Hematopoietic multipotent progenitor cell treated with erythropoietin and hydrocortisone succinate and interleukin-3 and kit ligand, for 17 days (in vitro differentiated cells): ENCODE measurements around the gene SDR39U1.
"Not testable (repeated sequence)": the region's sequence is repeated elsewhere in the genome, so short reads cannot be mapped to it uniquely, and the experiment has no call there.

Experiments
- DNase-seq: peaks from one replicate; pipeline ENCODE4 v3.0.0-alpha.2; 2015; ENCODE audit warnings: low spot score

SDR39U1 gene, protein sequence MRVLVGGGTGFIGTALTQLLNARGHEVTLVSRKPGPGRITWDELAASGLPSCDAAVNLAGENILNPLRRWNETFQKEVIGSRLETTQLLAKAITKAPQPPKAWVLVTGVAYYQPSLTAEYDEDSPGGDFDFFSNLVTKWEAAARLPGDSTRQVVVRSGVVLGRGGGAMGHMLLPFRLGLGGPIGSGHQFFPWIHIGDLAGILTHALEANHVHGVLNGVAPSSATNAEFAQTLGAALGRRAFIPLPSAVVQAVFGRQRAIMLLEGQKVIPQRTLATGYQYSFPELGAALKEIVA

GRCh38 chr14:24442240-24443052 is at the start of gene SDR39U1:
Gene SDR39U1 (minus strand): TSS chr14:24442776. CDS start chr14:24442769, 7 bp downstream.
- DNase-seq, result peak; percentile 98

- DNase-seq, result not testable (repeated sequence)
Measured at GRCh38 chr14:24491586-24492408, 49.2 kb upstream of the SDR39U1 start.

GRCh38 chr14:24483604-24484252 is 41.2 kb upstream of the SDR39U1 start:
- no peak for DNase-seq

GRCh38 chr14:24482699-24483303 is 40.2 kb upstream of the SDR39U1 start:
- DNase-seq, result not testable (repeated sequence)

GRCh38 chr14:24481622-24482324 is 39.2 kb upstream of the SDR39U1 start:
- DNase-seq, result no peak

DNA sequence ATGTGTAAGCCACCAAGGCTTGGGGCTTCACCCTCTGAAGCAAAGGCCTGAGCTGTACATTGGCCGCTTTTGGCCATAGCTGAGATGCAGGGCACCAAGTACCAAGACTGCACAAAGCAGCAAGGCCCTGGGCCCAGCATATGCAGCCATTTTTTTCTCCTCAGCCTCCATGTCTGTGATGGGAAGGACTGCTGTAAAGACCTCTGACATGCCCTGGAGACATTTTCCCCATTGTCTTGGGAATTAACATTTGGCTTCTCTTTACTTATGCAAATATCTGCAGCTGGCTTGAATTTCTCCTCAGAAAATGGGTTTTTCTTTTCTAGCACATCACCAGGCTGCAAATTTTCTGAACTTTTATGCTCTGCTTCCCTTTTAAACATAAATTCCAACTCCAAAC is 37.4 kb upstream of the SDR39U1 start:
- DNase-seq, result not testable (repeated sequence)

DNA sequence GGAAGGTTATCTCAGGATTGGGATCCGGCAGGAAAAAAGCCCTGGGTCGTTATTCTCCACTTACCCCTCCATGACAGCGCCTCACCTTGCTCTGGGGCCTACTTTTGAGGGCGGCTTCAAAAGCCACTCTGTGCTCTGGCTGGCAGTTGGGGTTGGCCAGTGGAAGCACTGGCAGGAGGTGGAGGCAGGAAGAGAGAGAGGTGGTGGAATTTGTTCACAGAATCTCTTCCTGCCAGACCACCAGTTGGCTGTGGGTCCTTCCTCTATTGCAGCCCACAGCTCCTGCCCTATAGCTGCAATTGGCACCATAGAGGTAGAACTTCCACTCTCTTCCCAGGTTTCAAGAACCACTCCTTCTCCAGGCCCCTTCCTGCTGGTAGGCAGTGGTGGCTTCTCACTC is 32.7 kb upstream of the SDR39U1 start:
- no peak for DNase-seq

DNA sequence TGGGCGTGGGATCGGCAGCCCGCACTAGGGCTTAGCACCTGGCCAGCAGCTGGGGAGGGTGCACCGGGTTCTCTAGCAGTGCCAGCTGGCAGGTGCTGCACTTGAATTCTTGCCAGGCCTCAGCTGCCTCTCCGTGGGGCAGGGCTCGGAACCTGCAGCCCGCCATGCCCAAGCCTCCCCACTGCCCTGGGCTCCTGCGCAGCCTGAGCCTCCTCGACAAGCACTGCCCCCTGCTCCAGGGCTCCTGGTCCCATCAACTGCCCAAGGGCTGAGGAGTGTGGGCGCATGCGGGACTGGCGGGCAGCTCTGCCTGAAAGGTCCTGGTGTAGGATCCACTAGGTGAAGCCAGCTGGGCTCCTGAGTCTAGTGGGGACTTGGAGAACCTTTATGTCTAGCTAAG is 30.6 kb upstream of the SDR39U1 start:
- DNase-seq, result no peak

GRCh38 chr14:24470450-24470849 is 27.9 kb upstream of the SDR39U1 start:
- DNase-seq, result not testable (repeated sequence)

- no peak for DNase-seq
Measured at GRCh38 chr14:24465805-24466204, 23.2 kb upstream of the SDR39U1 start.

- no peak for DNase-seq
Measured at GRCh38 chr14:24465368-24465767, 22.8 kb upstream of the SDR39U1 start.

DNA sequence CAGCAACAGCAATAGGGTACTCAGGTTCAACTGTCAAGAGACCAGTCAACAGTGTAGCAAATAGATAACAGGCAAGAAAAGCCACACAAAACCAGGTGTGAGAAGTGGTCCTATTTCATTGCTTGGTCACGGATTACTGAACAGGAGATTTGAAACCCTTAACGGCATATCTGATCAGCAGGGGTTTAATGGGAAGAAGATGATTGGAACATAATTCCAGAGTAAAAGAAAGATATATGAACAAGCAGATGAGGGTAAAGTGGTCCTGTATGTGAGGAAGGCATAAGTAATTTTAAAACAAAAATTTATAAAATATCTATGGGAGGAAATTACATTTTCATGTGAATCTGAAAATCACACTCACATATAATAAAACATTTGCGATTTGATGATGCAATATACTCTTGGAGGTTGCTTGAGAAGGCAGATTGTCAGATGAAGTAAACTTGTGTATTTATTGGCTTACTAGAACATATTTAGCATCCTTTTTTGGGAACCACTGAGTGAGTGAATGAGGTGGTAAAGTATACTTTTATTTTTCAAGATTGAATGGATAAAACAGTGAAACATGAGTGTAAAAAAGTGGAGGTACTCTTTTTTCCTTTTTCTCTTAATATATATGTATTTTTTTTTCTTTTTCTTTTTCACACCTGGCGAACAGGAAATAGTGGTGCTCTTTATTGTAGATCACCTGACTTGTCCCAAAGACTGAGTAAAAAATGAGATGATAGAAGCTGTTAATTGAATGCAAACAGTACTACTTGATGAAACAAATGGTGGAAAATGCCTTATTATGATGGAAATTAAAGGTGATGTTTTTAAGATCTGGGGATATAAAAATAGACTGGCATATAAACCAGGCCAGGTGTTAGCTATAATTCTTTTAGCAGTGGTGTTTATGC is 21.6 kb upstream of the SDR39U1 start:
- no peak for DNase-seq

- DNase-seq, result no peak
Measured at GRCh38 chr14:24463017-24463883, 20.7 kb upstream of the SDR39U1 start.

GRCh38 chr14:24461336-24461735 is 18.8 kb upstream of the SDR39U1 start:
- no peak for DNase-seq

GRCh38 chr14:24459331-24459730 is 16.8 kb upstream of the SDR39U1 start:
- no peak for DNase-seq

DNA sequence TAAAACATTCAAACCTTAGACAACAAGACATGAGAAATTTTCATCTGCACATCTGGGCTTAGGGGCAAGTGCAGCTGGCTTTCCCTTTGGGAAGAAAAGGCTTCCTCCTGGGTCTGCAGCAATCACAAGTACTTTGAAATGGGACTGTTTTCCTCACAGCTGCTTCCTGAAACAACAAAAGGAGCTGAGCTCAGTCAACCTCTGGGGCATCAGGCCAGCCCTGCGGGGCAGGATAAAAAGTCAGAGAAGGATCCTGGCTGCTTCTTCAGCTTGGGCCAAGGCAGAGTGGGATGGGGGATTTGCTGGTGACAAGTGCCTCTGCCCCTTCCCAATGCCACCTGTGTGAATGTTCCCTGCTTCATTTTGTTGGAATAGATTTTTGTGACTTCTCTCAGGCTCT is 16.2 kb upstream of the SDR39U1 start:
- no peak for DNase-seq

DNA sequence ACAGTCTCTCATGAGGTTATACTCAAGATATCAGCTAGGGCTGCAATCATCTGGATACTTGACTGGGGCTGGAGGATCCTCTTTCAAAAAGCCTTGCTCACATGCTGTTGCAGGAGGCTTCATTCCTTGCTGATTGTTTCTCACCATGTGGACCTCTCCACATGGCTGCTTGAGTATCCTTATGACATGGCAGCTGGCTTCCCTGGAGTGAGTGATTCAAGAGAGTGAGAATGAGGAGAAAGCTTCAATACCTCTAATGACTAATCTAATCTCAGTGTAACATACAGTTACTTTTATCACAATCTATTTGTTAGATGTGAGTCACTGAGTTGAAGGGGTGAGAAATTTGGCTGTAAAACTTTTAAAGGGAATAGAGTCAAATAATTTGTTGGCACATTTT is 14.4 kb upstream of the SDR39U1 start:
- DNase-seq, result no peak

DNA sequence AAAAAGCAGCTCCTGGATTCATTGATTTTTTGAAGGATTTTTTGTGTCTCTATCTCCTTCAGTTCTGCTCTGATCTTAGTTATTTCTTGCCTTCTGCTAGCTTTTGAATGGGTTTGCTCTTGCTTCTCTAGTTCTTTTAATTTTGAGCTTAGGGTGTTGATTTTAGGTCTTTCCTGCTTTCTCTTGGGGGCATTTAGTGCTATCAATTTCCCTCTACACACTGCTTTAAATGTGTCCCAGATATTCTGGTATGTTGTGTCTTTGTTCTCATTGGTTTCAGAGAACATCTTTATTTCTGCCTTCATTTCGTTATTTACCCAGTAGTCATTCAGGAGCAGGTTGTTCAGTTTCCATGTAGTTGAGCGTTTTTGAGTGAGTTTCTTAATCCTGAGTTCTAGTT is 8.3 kb upstream of the SDR39U1 start:
- DNase-seq, result not testable (repeated sequence)
